Measurements from ENCODE around the gene RGMB. TPM values are rescaled to one million over a fixed set of nuclear protein-coding genes. Genes with fewer than 3 reads are reported as not detected.

The RGMB gene
- polyA plus RNA-seq, 1 donor (not counting 4 experiments of a cell fraction or from before 2014, with no cell fraction given) = 16.3 TPM

DNA sequence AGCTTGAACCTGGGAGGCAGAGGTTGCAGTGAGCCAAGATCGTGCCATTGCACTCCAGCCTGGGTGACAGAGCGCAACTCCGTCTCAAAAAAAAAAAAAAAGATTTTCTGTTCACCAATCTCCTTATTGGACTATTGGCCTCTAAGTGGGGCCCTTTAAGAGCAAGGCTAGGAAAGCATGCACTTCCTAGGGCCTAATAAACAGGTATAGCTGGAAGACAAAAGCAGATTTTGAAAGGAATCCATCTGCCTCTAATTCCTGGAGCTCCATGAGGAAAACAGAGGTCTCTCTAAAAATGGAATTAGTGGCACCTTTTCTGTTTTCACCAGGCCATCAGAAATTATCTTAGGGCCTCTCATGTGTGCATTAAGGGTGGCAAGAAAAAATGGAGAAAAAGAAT, 70.0 kb downstream of the RGMB start:
- Histone ChIP-seq H4K20me1 (ENCODE audit: control insufficient read depth, extremely low read depth, insufficient read depth, low read length) (no peaks in the 10 kb centered on the region), H3K27ac (ENCODE audit: control insufficient read depth, insufficient read depth, low read length) (no peak overlapping the region), H3K4me1 (ENCODE audit: control insufficient read depth, extremely low read depth, insufficient read depth, low read length) (peaks cover 5% of the 10 kb centered on the region), H3K9me1 (ENCODE audit: control insufficient read depth, extremely low read depth, insufficient read depth, low read length) (no peaks in the 10 kb centered on the region), H3K27me3 (ENCODE audit: control insufficient read depth, extremely low read depth, insufficient read depth, low read length) (no peaks in the 10 kb centered on the region), H3K36me3 (ENCODE audit: control insufficient read depth in 2 of 2, extremely low read depth in 1 of 2, insufficient read depth in 2 of 2, low read length in 2 of 2) (no peaks in the 10 kb centered on the region), H3K79me2 (ENCODE audit: control insufficient read depth, insufficient read depth, low read length) (no peaks in the 10 kb centered on the region), H3K4me3 (ENCODE audit: control insufficient read depth in 2 of 3, extremely low read depth in 1 of 3, insufficient read depth in 2 of 3, low read depth in 1 of 3, low read length in 3 of 3) (no peak overlapping the region), H2AFZ (ENCODE audit: control insufficient read depth, low read length) (no peak overlapping the region), H3K9ac (ENCODE audit: control insufficient read depth, extremely low read depth, insufficient read depth, low read length) (no peak overlapping the region), H3K4me2 (ENCODE audit: control insufficient read depth, extremely low read depth, insufficient read depth, low read depth, low read length) (no peak overlapping the region), H3K9me3 (ENCODE audit: control insufficient read depth, low read depth, low read length) (peaks cover 2% of the 10 kb centered on the region)
- no peak for FAIRE-seq
- no peak for DNase-seq (ENCODE audit: low read depth, low spot score)
- TF ChIP-seq, protein P1, sequence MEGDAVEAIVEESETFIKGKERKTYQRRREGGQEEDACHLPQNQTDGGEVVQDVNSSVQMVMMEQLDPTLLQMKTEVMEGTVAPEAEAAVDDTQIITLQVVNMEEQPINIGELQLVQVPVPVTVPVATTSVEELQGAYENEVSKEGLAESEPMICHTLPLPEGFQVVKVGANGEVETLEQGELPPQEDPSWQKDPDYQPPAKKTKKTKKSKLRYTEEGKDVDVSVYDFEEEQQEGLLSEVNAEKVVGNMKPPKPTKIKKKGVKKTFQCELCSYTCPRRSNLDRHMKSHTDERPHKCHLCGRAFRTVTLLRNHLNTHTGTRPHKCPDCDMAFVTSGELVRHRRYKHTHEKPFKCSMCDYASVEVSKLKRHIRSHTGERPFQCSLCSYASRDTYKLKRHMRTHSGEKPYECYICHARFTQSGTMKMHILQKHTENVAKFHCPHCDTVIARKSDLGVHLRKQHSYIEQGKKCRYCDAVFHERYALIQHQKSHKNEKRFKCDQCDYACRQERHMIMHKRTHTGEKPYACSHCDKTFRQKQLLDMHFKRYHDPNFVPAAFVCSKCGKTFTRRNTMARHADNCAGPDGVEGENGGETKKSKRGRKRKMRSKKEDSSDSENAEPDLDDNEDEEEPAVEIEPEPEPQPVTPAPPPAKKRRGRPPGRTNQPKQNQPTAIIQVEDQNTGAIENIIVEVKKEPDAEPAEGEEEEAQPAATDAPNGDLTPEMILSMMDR (optimal IDR thresholded peaks at IDR 0.05 in 1 of 3, IDR thresholded peaks at IDR 0.05 in 1 of 3, conservative IDR thresholded peaks at IDR 0.05 in 1 of 3; ENCODE audit: extremely low read depth in 1 of 3, insufficient read depth in 2 of 3, low read length in 3 of 3) = no peak
- TF ChIP-seq EZH2 (IDR thresholded peaks at IDR 0.05; ENCODE audit: low read length) = no peak
- dilution Hi-C loops (cut with MboI; ENCODE audit: extremely low pct_ligation_motif_present, low sequenced_read_pairs) = no loop called here

DNA sequence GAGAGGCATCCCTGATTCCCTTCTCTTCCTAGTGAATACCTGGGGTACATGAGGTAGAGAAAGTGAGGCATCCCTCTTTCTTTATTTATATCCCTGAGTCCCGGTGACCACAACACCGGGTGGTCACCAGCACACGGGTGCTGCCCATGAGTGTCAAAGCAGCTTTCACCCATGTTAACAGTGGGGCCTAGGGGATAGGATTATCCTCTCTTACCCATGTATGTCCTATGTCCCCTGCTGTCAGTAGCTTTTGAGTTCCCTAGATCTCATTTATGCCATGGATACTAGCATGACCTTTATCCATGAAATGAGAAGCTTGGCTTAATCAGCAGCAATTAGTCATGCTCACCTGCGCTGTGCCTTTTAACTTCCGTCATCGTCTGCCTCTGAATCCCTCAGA, 71.4 kb downstream of the RGMB start:
- no peaks in the 10 kb centered on the region for H3K36me3 ChIP-seq (ENCODE audit: control insufficient read depth in 2 of 2, extremely low read depth in 1 of 2, insufficient read depth in 2 of 2, low read length in 2 of 2)

More for the DNA sequence above, 71.4 kb downstream of the RGMB start:
- H3K4me1 ChIP-seq (ENCODE audit: control insufficient read depth, extremely low read depth, insufficient read depth, low read length) = peaks cover 5% of the 10 kb centered on the region
- dilution Hi-C loops (cut with MboI; ENCODE audit: extremely low pct_ligation_motif_present, low sequenced_read_pairs) = no loop called here
- DNase-seq (ENCODE audit: low read depth, low spot score) (no peak), FAIRE-seq (no peak)
- H3K9ac ChIP-seq (ENCODE audit: control insufficient read depth, extremely low read depth, insufficient read depth, low read length) = no peak overlapping the region
- H3K9me1 ChIP-seq (ENCODE audit: control insufficient read depth, extremely low read depth, insufficient read depth, low read length) = no peaks in the 10 kb centered on the region
- H3K27me3 ChIP-seq (ENCODE audit: control insufficient read depth, extremely low read depth, insufficient read depth, low read length) = no peaks in the 10 kb centered on the region
- H3K4me2 ChIP-seq (ENCODE audit: control insufficient read depth, extremely low read depth, insufficient read depth, low read depth, low read length) = no peak overlapping the region
- H4K20me1 ChIP-seq (ENCODE audit: control insufficient read depth, extremely low read depth, insufficient read depth, low read length) = no peaks in the 10 kb centered on the region
- H3K79me2 ChIP-seq (ENCODE audit: control insufficient read depth, insufficient read depth, low read length) = no peaks in the 10 kb centered on the region
- no peak overlapping the region for H3K27ac ChIP-seq (ENCODE audit: control insufficient read depth, insufficient read depth, low read length)
- no peak overlapping the region for H3K4me3 ChIP-seq (ENCODE audit: control insufficient read depth in 2 of 3, extremely low read depth in 1 of 3, insufficient read depth in 2 of 3, low read depth in 1 of 3, low read length in 3 of 3)
- peaks cover 2% of the 10 kb centered on the region for H3K9me3 ChIP-seq (ENCODE audit: control insufficient read depth, low read depth, low read length)
- no peak overlapping the region for H2AFZ ChIP-seq (ENCODE audit: control insufficient read depth, low read length)
- TF ChIP-seq, protein P1 (optimal IDR thresholded peaks at IDR 0.05 in 1 of 3, IDR thresholded peaks at IDR 0.05 in 1 of 3, conservative IDR thresholded peaks at IDR 0.05 in 1 of 3; ENCODE audit: extremely low read depth in 1 of 3, insufficient read depth in 2 of 3, low read length in 3 of 3) = no peak
- TF ChIP-seq EZH2 (IDR thresholded peaks at IDR 0.05; ENCODE audit: low read length) = no peak

Data from keratinocyte (primary cell).